Fibroblast of pulmonary artery (primary cell): Measurements from ENCODE around the gene GART.
A peak's percentile ranks its signal among the peaks of the same experiment; 100 is the strongest.

Source experiments
- DNase-seq: peaks from one replicate; pipeline ENCODE4 v3.0.0-alpha.2; 2010; ENCODE audit warnings: low read depth
- H3K4me3 ChIP-seq: replicated peaks from 2 replicates; pipeline ENCODE4 v1.5.1; 2011; ENCODE audit warnings: low read depth, mild to moderate bottlenecking, control low read depth, low read length, moderate library complexity
- CTCF ChIP-seq: IDR thresholded peaks from 2 replicates; pipeline ENCODE4 v1.5.1; 2011; ENCODE audit warnings: mild to moderate bottlenecking, control low read depth, low read length, inconsistent platforms; ENCODE audit errors: missing control alignments

The GART gene

DNA sequence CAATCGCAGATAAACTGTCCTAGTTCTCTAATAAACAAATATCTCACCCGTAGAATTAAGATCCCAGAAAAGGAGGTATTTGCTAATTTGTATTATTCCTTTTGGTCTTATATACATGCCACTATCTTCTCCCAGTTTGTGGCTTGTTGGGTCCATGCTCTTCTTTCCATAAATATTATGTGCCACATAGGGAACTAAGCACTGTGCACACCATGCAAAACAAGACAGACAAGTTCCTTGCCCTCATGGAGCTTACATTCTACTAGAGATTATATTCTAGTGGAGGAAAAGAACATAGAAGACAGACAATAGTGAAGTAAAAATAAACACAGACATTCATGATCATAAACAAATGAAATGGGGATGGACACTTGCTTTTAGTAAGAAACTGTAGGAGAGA is 4.7 kb downstream of the GART start:
- DNase-seq: no peak
- H3K4me3 ChIP-seq: no peak overlapping the region
- no peak for TF ChIP-seq CTCF

DNA sequence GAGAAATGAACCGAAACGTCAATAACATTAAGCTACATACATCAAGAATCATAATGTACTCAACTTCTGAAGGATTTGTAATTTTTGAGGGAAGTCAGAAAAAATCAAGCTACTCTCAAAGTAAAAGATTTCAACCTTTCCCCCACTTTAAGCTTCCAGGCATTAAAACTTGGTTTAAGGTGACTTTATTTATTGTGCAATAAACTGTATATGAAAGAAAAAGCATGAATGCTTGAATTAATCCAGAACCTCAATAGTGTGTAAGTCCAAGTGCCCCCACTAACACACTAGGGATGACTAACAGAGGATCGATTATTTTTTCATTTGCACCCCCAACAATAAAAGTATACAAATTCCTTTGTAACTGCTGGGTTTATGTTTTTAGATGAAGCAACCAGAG is 10.9 kb downstream of the GART start:
- DNase-seq: no peak
- H3K4me3 ChIP-seq: no peak overlapping the region
- TF ChIP-seq CTCF: no peak

DNA sequence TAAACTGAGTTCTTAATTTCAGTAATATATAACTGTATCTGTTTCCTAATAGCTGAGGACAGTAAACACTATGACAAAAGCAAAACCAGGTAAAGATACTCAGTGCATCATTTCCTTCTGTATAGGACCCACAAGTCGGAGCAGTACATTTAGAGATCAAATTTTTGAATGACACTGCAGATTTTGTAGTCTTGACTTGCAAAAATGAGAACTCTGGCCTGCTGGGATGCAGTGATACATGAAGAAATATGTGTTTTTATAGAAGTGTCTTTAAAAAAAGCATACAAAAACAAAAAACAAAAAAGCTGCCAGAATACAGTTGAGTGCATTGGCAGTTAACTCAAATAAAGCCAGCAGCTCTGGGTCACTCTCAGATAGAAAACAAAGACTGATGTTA is 19.0 kb downstream of the GART start:
- no peak for DNase-seq

GRCh38 chr21:33522297-33522952 is 19.5 kb downstream of the GART start:
- DNase-seq: no peak
- no peak for TF ChIP-seq CTCF
- no peak overlapping the region for H3K4me3 ChIP-seq

More for the DNA sequence above, 19.0 kb downstream of the GART start:
- no peak overlapping the region for H3K4me3 ChIP-seq
- TF ChIP-seq CTCF: no peak

DNA sequence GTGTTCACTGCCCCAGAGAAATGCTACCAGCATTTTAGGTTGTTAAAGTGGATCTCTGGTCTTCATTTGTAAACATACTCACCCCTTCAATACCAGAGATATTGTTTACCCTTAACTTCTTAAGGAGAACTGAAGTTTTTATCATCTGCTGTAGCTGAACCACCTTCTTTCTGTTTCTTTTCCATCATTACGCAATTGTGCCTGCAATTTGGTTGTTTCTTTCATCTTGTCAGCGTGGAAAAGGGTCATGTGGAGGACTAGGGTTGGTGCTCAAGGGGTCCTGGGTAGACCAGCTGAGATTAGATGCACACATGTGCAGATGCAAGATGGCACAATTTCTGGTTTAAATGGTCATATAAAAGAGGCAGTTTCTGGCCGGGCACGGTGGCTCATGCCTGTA is 23.0 kb downstream of the GART start:
- no peak for DNase-seq
- TF ChIP-seq CTCF: no peak
- H3K4me3 ChIP-seq: no peak overlapping the region

DNA sequence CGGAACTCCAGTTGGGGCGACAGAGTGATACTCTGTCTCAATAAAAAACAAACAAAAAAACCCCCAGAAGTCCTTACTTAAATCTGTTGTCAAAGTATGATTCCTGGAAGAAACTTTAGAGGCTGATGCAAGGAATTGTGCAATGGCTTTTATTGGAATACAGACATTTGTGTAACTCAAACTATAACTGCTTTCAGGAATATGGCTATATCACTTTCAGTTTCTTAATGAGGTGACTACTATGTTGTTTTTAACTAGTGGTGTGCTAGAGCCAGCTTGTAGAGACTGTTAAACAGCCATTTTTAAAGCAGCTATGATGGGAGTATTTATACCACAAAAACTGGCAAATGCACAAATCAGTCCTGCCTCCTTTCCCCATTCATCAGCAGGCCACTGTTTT is 27.7 kb downstream of the GART start:
- DNase-seq: peak; percentile 43
- no peak overlapping the region for H3K4me3 ChIP-seq
- no peak for TF ChIP-seq CTCF

DNA sequence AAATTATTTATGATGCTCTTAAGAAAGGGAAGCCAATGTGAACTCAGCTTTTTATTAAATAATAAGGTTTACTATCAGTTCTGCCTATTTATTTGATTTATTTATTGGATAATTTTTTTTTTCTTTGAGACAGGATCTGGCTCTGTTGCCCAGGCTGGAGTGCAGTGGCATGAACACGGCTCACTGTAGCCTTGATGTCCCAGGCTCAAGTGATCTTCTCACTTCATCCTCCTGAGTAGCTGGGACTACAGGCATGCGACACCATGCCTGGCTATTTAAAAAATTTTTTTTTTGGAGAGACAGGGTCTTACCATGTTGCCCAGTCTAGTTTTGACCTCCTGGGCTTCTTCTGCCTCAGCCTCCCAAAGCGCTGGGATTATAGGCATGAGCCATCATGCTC is 29.4 kb downstream of the GART start:
- H3K4me3 ChIP-seq: no peak overlapping the region
- no peak for TF ChIP-seq CTCF
- DNase-seq: no peak
